Neural cell (in vitro differentiated cells): ENCODE measurements around the gene TCEA3. TPM values are rescaled to one million over a fixed set of nuclear protein-coding genes. Genes with fewer than 3 reads are reported as not detected.

ENCODE experiments used
- H2AFZ ChIP-seq: fragments of 200-600, 300-800 bp; sonication (generic), shearing (Covaris generic); 2 replicates; pipeline ENCODE4 v1.6.0; 2014; ENCODE audit warnings: low read depth, mild to moderate bottlenecking, antibody characterized with exemption, low read length, moderate library complexity
- H3F3A ChIP-seq: fragments of 200-600 bp; shearing (Covaris generic); 2 replicates; pipeline ENCODE4 v1.6.1; 2016; ENCODE audit warnings: mild to moderate bottlenecking, moderate library complexity, mixed read lengths, antibody characterized with exemption, low read length; ENCODE audit not compliant: insufficient read depth, poor library complexity, severe bottlenecking
- H3K27ac ChIP-seq: fragments of 200-600, 300-800 bp; sonication (generic), shearing (Covaris generic); 2 replicates; pipeline ENCODE4 v1.5.1; 2014; ENCODE audit warnings: mild to moderate bottlenecking, low read length, moderate library complexity
- H3K27me3 ChIP-seq: fragments of 300-800, 200-600 bp; sonication (generic), shearing (Covaris generic); 2 replicates; pipeline ENCODE4 v1.6.0; 2014; ENCODE audit warnings: mild to moderate bottlenecking, low read depth, low read length, moderate library complexity; ENCODE audit not compliant: insufficient read depth
- H3K36me3 ChIP-seq: fragments of 300-800, 200-600 bp; sonication (generic), shearing (Covaris generic); 2 replicates; pipeline ENCODE4 v1.5.1; 2014; ENCODE audit warnings: mild to moderate bottlenecking, antibody characterized with exemption, low read length, moderate library complexity; ENCODE audit not compliant: insufficient read depth
- H3K4me2 ChIP-seq: fragments of 300-800, 200-600 bp; sonication (generic), shearing (Covaris generic); 2 replicates; pipeline ENCODE4 v1.6.0; 2014; ENCODE audit warnings: mild to moderate bottlenecking, low read length
- H3K4me3 ChIP-seq: fragments of 300-800, 200-600 bp; sonication (generic), shearing (Covaris generic); 2 replicates; pipeline ENCODE4 v1.5.1; 2014; ENCODE audit warnings: mild to moderate bottlenecking, low read length, moderate library complexity
- H3K79me2 ChIP-seq: fragments of 200-600 bp; shearing (Covaris generic); replicated peaks from 2 replicates; pipeline ENCODE4 v1.6.0; 2014; ENCODE audit warnings: mild to moderate bottlenecking, low read length, moderate library complexity; ENCODE audit not compliant: insufficient read depth
- H3K9ac ChIP-seq: fragments of 300-800, 200-600 bp; sonication (generic), shearing (Covaris generic); 2 replicates; pipeline ENCODE4 v1.6.1; 2016; ENCODE audit warnings: mild to moderate bottlenecking, low read length, mixed read lengths
- H3K9me2 ChIP-seq: fragments of 200-600 bp; shearing (Covaris generic); 2 replicates; pipeline ENCODE4 v1.6.1; 2016; ENCODE audit warnings: mild to moderate bottlenecking, low read length, mixed read lengths; ENCODE audit not compliant: insufficient read depth
- H3K9me3 ChIP-seq: fragments of 200-600, 300-800 bp; sonication (generic), shearing (Covaris generic); 2 replicates; pipeline ENCODE4 v1.6.1; 2016; ENCODE audit warnings: mild to moderate bottlenecking, mixed run types, low read length, moderate library complexity, mixed read lengths
- H4K20me1 ChIP-seq: fragments of 200-600 bp; shearing (Covaris generic); 2 replicates; pipeline ENCODE4 v1.6.1; 2016; ENCODE audit warnings: mild to moderate bottlenecking, mixed run types; ENCODE audit not compliant: insufficient read depth
- EP300 ChIP-seq: fragments of 450-650 bp; conservative IDR thresholded peaks from 2 replicates; pipeline ENCODE4 v1.6.1; 2014; ENCODE audit warnings: antibody characterized with exemption, mild to moderate bottlenecking, moderate library complexity; ENCODE audit not compliant: poor library complexity, severe bottlenecking
- EZH2 ChIP-seq: fragments of 200-600, 300-800 bp; shearing (Covaris generic), sonication (generic); IDR thresholded peaks from 2 replicates; pipeline ENCODE4 v1.6.1; 2014; ENCODE audit warnings: antibody characterized with exemption, low read length, borderline replicate concordance, mild to moderate bottlenecking; ENCODE audit not compliant: insufficient read depth, poor library complexity, severe bottlenecking
- MXI1 ChIP-seq: fragments of 450-650 bp; conservative IDR thresholded peaks from 2 replicates; pipeline ENCODE4 v1.6.1; 2014; ENCODE audit warnings: antibody characterized with exemption, mild to moderate bottlenecking; ENCODE audit not compliant: poor library complexity, severe bottlenecking
- POLR2AphosphoS5 ChIP-seq: IDR thresholded peaks from 2 replicates; pipeline ENCODE4 v1.6.1; 2012
- RAD21 ChIP-seq: fragments of 450-650 bp; conservative IDR thresholded peaks from 2 replicates; pipeline ENCODE4 v1.6.1; 2014; ENCODE audit warnings: antibody characterized with exemption, mild to moderate bottlenecking, moderate library complexity
- SMC3 ChIP-seq: fragments of 450-650 bp; conservative IDR thresholded peaks from 2 replicates; pipeline ENCODE4 v1.6.1; 2014; ENCODE audit warnings: antibody characterized with exemption, mild to moderate bottlenecking, moderate library complexity; ENCODE audit not compliant: poor library complexity
- TAF1 ChIP-seq: IDR thresholded peaks from 2 replicates; pipeline ENCODE4 v1.6.1; 2012; ENCODE audit warnings: low read depth
- polyA plus RNA-seq: library from polyadenylated mRNA; depleted of rRNA; stranded (reverse); fragments of >200 nt; gene quantifications from 2 replicates; pipeline ENCODE4 v1.2.3, GENCODE V29; 2014
- TF ChIP-seq, protein P1 (sequence below): fragments of 450-650 bp; IDR thresholded peaks from 2 replicates; pipeline ENCODE4 v1.5.1; 2014; ENCODE audit warnings: antibody characterized with exemption, mild to moderate bottlenecking, moderate library complexity; ENCODE audit not compliant: poor library complexity, severe bottlenecking
- TF ChIP-seq, protein P2 (sequence below): IDR thresholded peaks from 2 replicates; pipeline ENCODE4 v1.6.1; 2012; ENCODE audit warnings: borderline replicate concordance

TCEA3 gene
- polyA plus RNA-seq, 1 donor from 2014 or later, result not detected

DNA sequence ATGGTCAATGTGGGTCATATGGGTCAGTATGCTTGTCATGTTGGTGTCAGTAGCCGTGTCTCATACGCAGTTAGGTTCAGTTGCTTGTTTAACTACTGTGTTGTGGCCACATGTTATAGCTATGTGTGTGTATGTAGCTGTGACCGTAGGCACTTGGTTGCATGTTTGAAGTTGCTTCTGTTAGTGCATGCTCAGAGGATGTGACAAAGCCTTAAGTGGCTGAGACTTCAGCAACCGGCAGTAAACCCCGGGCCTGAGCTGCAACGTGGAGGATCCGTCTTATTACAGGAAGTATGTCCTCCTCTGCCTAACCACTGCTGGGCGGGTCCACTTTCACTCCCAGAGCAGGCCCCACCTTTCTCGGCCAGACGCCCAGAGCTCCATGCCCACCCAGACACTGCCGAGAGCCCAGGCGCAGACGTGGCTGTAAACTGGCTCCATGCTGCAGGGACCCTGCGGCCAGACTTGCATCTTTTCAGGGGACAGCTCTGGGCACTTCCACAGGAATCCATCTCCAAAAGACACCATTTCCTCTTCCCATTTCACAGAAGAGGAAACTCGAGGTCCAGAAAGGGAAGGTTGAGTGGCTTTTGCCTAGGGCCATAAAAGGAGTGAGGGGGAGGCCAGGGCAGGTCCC, 2.2 kb downstream of the TCEA3 start:
- no peaks in the 10 kb centered on the region for H3K79me2 ChIP-seq
- H3K36me3 ChIP-seq, result no peaks in the 10 kb centered on the region
- no peak overlapping the region for H3K27ac ChIP-seq
- H3K4me3 ChIP-seq, result no peak overlapping the region
- H4K20me1 ChIP-seq, result no peaks in the 10 kb centered on the region
- peaks cover 30% of the 10 kb centered on the region for H3K27me3 ChIP-seq
- no peaks in the 10 kb centered on the region for H3K9me2 ChIP-seq
- H3F3A ChIP-seq, result no peaks in the 10 kb centered on the region
- no peak overlapping the region for H3K9ac ChIP-seq
- H2AFZ ChIP-seq, result no peak overlapping the region
- no peaks in the 10 kb centered on the region for H3K9me3 ChIP-seq
- no peak overlapping the region for H3K4me2 ChIP-seq
- TF ChIP-seq EP300, result no peak
- TF ChIP-seq POLR2AphosphoS5, result no peak
- no peak for TF ChIP-seq MXI1
- no peak for TF ChIP-seq TAF1
- no peak for TF ChIP-seq EZH2
- TF ChIP-seq, protein P1, sequence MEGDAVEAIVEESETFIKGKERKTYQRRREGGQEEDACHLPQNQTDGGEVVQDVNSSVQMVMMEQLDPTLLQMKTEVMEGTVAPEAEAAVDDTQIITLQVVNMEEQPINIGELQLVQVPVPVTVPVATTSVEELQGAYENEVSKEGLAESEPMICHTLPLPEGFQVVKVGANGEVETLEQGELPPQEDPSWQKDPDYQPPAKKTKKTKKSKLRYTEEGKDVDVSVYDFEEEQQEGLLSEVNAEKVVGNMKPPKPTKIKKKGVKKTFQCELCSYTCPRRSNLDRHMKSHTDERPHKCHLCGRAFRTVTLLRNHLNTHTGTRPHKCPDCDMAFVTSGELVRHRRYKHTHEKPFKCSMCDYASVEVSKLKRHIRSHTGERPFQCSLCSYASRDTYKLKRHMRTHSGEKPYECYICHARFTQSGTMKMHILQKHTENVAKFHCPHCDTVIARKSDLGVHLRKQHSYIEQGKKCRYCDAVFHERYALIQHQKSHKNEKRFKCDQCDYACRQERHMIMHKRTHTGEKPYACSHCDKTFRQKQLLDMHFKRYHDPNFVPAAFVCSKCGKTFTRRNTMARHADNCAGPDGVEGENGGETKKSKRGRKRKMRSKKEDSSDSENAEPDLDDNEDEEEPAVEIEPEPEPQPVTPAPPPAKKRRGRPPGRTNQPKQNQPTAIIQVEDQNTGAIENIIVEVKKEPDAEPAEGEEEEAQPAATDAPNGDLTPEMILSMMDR, result no peak
- TF ChIP-seq SMC3, result no peak
- TF ChIP-seq RAD21, result no peak
- TF ChIP-seq, protein P2, sequence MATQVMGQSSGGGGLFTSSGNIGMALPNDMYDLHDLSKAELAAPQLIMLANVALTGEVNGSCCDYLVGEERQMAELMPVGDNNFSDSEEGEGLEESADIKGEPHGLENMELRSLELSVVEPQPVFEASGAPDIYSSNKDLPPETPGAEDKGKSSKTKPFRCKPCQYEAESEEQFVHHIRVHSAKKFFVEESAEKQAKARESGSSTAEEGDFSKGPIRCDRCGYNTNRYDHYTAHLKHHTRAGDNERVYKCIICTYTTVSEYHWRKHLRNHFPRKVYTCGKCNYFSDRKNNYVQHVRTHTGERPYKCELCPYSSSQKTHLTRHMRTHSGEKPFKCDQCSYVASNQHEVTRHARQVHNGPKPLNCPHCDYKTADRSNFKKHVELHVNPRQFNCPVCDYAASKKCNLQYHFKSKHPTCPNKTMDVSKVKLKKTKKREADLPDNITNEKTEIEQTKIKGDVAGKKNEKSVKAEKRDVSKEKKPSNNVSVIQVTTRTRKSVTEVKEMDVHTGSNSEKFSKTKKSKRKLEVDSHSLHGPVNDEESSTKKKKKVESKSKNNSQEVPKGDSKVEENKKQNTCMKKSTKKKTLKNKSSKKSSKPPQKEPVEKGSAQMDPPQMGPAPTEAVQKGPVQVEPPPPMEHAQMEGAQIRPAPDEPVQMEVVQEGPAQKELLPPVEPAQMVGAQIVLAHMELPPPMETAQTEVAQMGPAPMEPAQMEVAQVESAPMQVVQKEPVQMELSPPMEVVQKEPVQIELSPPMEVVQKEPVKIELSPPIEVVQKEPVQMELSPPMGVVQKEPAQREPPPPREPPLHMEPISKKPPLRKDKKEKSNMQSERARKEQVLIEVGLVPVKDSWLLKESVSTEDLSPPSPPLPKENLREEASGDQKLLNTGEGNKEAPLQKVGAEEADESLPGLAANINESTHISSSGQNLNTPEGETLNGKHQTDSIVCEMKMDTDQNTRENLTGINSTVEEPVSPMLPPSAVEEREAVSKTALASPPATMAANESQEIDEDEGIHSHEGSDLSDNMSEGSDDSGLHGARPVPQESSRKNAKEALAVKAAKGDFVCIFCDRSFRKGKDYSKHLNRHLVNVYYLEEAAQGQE, result no peak

DNA sequence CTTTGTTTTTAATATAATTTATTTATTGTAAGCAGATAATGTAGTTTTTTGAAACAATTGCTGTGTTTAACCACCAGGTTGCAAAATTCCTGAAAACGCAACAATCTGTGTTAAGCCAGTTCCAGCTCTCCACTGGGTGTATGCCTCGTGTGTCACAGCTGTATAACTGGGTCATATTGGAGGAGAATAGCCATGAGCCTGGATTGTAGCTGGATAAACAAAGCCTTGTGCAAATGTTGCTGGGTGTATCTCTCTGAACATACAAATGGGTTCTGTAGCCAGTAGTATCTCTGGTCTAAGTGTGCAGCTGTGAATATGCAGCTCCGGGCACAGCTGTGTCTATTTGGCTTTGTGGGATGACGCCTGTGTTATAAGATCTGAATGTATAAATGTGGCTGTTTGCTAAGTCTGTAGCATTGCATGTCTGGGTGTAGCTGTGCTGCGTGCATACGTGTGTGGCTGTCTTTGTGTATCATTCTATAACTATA, 2.8 kb downstream of the TCEA3 start:
- H3F3A ChIP-seq, result no peaks in the 10 kb centered on the region
- H3K79me2 ChIP-seq, result no peaks in the 10 kb centered on the region
- no peak overlapping the region for H2AFZ ChIP-seq
- H3K4me3 ChIP-seq, result no peak overlapping the region
- H3K27me3 ChIP-seq, result peaks cover 30% of the 10 kb centered on the region
- H3K36me3 ChIP-seq, result no peaks in the 10 kb centered on the region
- H3K9me3 ChIP-seq, result no peaks in the 10 kb centered on the region
- no peak overlapping the region for H3K4me2 ChIP-seq
- no peak overlapping the region for H3K9ac ChIP-seq
- TF ChIP-seq SMC3, result no peak
- TF ChIP-seq EZH2, result no peak
- TF ChIP-seq, protein P2, result no peak
- TF ChIP-seq, protein P1, result no peak
- no peak for TF ChIP-seq EP300
- TF ChIP-seq POLR2AphosphoS5, result no peak
- no peak for TF ChIP-seq TAF1
- no peak for TF ChIP-seq MXI1
- no peak for TF ChIP-seq RAD21
- no peaks in the 10 kb centered on the region for H4K20me1 ChIP-seq
- no peak overlapping the region for H3K27ac ChIP-seq
- no peaks in the 10 kb centered on the region for H3K9me2 ChIP-seq
